ENCODE data around the gene HDAC5. TPM values are rescaled to one million over a fixed set of nuclear protein-coding genes. Genes with fewer than 3 reads are reported as not detected.
A peak's percentile ranks its signal among the peaks of the same experiment; 100 is the strongest.
"Not testable (repeated sequence)": the region's sequence is repeated elsewhere in the genome, so short reads cannot be mapped to it uniquely, and the experiment has no call there.

The HDAC5 gene
- total and polyA plus RNA-seq, 2 donors = 26.9 to 43.3 TPM

DNA sequence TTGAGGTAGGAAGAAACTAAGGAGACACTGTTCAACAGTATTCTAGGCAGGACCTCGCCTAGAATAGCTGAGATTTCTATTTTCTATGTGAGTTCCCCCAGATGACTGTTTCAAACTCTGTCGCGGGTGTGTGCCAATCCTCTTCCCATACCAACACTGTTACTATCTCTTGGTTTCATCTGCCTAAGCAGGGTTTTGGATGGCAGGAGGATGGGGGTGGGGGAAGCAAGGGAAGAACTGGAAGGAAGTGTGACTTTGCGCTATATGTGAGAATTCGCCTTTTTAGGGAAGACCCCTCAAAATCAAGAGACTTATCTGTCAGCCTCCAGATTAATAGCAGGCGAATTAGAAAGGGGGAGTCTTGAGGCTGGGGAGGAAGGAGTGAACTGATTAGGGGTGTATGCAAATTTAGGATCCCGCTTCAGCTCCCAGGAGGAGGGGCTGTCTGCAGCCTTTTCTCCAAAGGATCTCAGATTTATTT is 53.4 kb downstream of the HDAC5 start:
- Histone ChIP-seq H3K36me3 (ENCODE audit: insufficient read depth) (no peaks in the 10 kb centered on the region), H3K4me1 (ENCODE audit: insufficient read depth) (peaks cover 3% of the 10 kb centered on the region), H3K4me3 (ENCODE audit: low read depth, low read length) (peak overlapping the region; percentile 45), H3K27ac (ENCODE audit: low read depth) (peak overlapping the region; percentile 65)
- DNase-seq (ENCODE audit: extremely low spot score) = no peak
- WGBS = 15% methylated on average over 7 of the region's 7 CpGs

DNA sequence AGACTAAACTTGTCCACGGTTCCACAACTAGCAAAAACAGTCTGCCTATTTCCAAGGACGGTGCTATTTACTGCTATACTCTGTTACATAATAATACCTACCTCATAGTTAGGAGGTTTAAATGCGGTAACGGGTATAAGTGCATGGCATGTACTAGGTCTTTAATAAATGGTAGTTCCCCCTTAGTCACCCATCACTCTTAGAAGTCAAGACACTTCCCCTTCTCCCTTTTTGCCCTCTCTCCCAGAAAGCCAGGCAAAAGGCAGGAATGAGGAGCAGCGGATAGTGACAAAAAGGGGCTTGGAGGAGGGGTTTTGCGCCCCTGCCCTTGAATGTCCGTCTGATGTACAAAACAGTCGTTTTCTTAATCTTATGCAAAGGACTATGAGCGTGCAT is 55.9 kb downstream of the HDAC5 start:
- no peak overlapping the region for H3K4me3 ChIP-seq (ENCODE audit: low read depth, low read length)
- H3K27ac ChIP-seq (ENCODE audit: low read depth) = no peak overlapping the region
- H3K4me1 ChIP-seq (ENCODE audit: insufficient read depth) = peaks cover 3% of the 10 kb centered on the region
- 87% methylated on average over 9 of the region's 9 CpGs for WGBS
- DNase-seq (ENCODE audit: extremely low spot score) = no peak
- H3K36me3 ChIP-seq (ENCODE audit: insufficient read depth) = no peaks in the 10 kb centered on the region

DNA sequence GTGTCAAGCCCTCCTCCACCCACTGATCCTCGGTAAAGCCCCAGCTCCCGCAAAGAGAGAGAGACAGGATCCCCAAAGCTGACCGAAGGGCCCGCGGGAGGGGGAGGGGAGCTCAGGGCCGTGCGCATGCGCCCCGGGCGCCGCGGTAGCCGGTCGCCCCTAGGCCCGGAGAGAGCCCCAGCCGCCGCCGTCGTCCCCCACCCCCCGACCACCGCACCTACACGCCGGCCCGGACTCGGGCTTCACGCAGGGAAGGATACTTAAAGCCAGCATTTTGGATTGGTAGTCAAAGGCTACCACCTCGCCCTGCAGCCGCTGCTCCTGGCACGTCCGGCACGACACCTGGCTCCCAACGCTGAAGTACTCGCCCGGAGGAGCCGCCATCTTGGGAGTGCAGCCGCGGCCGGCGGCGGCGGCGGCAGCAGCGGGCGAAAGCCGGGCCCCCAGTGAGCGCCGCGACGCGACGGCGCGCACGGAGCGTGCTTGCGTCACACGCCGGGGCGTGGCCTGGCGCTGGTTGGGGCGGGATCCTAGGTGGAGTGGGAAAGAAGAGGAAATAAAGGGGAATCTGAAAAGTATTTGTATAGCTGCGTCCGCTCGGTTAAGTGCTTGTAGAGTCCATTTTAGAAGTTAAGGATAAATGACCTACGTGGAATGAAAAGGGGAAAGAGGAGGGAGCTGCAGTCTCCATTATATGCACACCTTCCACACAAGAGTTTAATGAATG is 57.1 kb downstream of the HDAC5 start, which contains the start of gene LSM12:
Gene LSM12 (minus strand): TSS at position 468 of the 727 bp plus-strand sequence. CDS start 84 bp downstream, at position 384.
- WGBS = under 1% methylated on average over 65 of the region's 65 CpGs
- Histone ChIP-seq H3K4me3 (ENCODE audit: low read depth, low read length) (peak within 1 kb of the TSS; percentile 82), H3K27ac (ENCODE audit: low read depth) (peak within 1 kb of the TSS; percentile 92), H3K36me3 (ENCODE audit: insufficient read depth) (no peaks in the 10 kb centered on the region), H3K4me1 (ENCODE audit: insufficient read depth) (no peaks in the 10 kb centered on the region)
- peak; percentile 60 for DNase-seq (ENCODE audit: extremely low spot score)

DNA sequence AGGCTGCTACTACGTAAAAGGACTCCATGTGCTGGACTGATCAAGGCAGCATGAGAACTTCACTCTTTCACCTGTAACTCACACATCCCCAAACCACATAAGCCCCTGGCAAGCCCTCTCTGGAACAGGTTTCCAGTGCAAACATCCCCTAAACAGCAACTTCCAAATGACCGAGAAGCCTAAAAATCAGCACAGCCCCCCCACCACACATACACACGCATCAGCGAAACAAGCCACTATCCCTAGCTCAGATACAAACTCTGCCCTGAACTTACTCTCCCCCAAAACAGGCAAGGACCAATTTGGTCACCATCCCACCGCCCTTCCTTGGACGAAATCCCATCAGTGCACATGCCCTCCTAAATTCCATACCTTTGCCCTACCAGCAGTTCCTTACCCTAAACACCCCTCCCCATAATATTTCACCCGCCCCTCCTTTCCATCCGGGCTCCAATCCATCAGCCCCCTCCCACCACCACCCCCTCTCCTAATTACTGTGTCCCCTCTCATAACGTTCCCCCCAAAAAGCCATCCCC is 57.7 kb downstream of the HDAC5 start:
- peak overlapping the region; percentile 82 for H3K4me3 ChIP-seq (ENCODE audit: low read depth, low read length)
- peak overlapping the region; percentile 92 for H3K27ac ChIP-seq (ENCODE audit: low read depth)
- H3K36me3 ChIP-seq (ENCODE audit: insufficient read depth) = no peaks in the 10 kb centered on the region
- 2% methylated on average over 9 of the region's 9 CpGs for WGBS
- DNase-seq (ENCODE audit: extremely low spot score) = no peak
- no peaks in the 10 kb centered on the region for H3K4me1 ChIP-seq (ENCODE audit: insufficient read depth)

DNA sequence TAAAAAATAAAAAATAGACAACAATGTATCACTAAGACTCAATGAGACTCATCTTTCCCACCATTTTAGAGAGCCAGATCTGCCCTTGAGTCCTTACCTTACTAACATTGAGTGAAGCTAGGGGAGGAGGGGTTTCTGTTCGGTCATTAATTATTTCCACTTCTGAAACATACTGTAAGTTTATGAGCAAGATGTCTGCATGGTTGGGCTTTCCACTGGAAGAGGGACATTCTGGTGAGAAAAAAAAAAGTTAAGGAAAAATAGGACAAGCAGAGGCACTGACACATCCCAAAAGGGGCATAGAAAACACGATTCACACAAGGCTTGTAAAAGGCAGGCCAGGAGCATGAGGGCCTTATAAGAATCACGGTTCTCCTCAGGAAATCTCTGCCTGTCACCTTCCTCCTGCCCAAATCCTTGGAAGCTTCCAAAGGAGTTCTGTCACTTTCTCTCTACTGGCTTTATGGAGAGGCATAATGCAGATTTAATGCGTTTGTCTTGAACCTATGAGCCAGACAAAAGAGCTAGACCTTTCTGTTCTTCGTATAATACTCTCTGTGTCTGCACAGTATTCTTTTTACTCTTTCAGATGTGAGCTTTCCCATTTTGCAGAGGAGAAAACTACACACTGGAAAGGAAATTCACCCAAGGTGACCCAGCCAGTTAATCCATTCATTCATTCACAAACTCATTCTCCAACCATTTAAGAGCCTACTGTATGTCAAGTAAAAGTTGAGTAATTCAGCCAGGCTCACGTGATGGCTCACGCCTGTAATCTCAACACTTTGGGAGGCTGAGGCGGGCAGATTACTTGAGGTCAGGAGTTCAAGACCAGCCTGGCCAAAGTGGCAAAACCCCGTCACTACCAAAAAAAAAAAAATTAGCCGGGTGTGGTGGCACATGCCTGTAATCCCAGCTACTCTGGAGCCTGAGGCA is 59.5 kb downstream of the HDAC5 start:
- Histone ChIP-seq H3K4me1 (ENCODE audit: insufficient read depth) (no peaks in the 10 kb centered on the region), H3K36me3 (ENCODE audit: insufficient read depth) (no peaks in the 10 kb centered on the region), H3K27ac (ENCODE audit: low read depth) (no peak overlapping the region), H3K4me3 (ENCODE audit: low read depth, low read length) (no peak overlapping the region)
- 69% methylated on average over 10 of the region's 10 CpGs for WGBS
- no peak for DNase-seq (ENCODE audit: extremely low spot score)

DNA sequence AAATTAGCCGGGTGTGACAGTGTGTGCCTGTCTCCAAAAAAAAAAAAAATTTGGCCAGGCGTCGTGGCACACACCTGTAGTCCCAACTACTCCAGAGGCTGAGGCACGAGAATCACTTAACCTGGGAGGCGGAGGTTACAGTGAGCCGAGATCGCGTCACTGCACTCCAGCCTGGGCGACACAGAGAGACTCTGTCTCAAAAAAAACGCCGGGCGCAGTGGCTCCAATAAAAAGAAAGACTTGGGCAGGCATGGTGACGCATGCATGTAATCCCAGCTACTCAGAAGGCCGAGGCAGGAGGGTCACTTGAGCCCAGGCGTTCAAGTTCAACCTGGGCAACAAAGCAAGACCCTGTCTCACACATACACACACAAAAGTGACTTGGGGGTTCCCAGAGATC is 60.6 kb downstream of the HDAC5 start:
- H3K4me3 ChIP-seq (ENCODE audit: low read depth, low read length) = no peak overlapping the region
- H3K36me3 ChIP-seq (ENCODE audit: insufficient read depth) = peaks cover 1% of the 10 kb centered on the region
- DNase-seq (ENCODE audit: extremely low spot score) = no peak
- 94% methylated on average over 15 of the region's 15 CpGs for WGBS
- H3K27ac ChIP-seq (ENCODE audit: low read depth) = no peak overlapping the region
- no peaks in the 10 kb centered on the region for H3K4me1 ChIP-seq (ENCODE audit: insufficient read depth)

DNA sequence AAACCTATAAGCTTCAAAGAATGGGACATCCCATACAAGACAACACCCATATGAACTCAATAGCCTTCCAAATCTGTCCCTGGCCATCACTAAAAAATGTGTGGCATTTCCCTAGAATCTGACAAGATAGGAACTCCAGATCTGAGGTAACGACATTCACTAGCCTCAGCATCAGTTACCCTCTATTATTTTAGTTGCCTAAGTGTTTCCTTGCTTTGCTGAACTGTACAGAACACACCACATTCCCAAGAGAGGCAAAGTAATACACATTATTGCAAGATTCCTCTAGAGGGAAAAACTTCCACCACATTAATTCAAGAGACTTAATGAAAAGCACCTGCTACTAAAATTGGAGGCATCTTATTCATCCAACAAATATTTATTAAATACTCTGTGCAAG is 62.0 kb downstream of the HDAC5 start:
- Histone ChIP-seq H3K4me1 (ENCODE audit: insufficient read depth) (no peaks in the 10 kb centered on the region), H3K36me3 (ENCODE audit: insufficient read depth) (peaks cover 1% of the 10 kb centered on the region), H3K4me3 (ENCODE audit: low read depth, low read length) (no peak overlapping the region), H3K27ac (ENCODE audit: low read depth) (no peak overlapping the region)
- no peak for DNase-seq (ENCODE audit: extremely low spot score)
- WGBS = 60% methylated on average over 1 of the region's 1 CpG

DNA sequence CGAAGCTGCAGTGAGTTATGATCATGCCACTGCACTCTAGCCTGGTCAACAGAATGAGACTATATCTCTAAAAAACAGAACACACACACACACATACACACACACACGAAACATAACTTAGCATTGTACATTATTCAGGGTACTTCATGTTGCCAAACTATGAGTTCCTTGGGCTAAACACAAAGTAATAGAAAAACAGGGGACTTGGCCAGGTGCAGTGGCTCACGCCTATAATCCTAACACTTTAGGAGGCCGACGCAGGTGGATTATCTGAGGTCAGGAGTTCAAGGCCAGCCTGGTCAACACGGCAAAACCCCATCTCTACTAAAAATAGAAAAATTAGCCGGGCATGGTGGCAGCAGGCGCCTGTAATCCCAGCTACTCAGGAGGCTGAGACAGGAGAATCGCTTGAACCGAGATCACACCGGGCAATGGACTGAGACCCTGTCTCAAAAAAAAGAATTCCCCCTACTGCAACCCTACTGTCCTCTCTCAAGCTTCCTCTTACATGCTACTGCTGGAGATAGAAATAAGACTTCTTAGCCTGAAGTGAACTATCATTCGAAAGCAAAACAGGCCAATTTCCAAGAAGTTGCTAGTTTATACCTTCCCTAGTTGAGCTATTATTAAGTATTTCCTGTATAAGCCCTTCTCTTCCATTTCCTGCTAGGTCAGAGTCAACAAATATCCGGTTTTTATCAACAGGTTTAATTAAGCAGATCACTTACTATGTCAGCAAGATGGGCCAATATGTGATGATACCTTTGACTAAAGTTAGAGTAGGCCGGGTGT is 64.1 kb downstream of the HDAC5 start:
- no peak overlapping the region for H3K4me3 ChIP-seq (ENCODE audit: low read depth, low read length)
- 84% methylated on average over 14 of the region's 14 CpGs for WGBS

DNA sequence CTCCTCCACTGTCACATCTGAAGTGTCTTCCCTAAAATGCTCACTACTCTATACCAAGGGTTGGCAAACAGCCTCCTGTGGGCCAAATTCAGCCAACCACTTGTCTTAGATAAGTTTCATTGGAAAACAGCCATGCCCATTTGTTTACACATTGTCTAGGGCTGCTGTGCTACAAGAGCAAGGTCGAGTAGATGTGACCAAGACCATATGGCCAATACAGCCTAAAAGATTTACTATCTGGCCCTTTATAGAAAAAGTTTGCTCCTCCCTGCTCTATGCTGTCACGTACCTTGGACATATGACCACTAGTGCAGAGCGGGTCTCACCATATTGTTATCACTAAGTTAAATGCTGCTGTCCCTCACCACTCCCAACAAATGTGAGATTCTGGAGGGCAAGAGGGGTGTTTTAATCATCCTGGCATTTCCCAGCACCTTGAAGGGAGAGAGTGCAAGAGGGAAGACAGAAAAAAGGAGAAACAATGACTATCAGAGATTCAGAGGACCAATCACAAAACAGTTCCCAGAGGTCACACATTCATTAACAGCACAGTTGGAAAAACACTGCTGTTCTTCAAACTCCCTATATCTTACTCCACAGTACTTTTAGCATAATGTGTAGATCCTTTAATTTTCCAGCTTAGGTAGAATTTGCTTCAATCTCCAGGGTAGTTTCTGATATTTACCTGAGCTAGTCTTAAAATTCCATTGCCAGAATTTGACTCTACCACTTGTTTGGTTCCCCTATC is 70.1 kb downstream of the HDAC5 start:
- no peak overlapping the region for H3K4me3 ChIP-seq (ENCODE audit: low read depth, low read length)
- H3K27ac ChIP-seq (ENCODE audit: low read depth) = no peak overlapping the region
- H3K36me3 ChIP-seq (ENCODE audit: insufficient read depth) = peaks cover 3% of the 10 kb centered on the region
- no peaks in the 10 kb centered on the region for H3K4me1 ChIP-seq (ENCODE audit: insufficient read depth)
- DNase-seq (ENCODE audit: extremely low spot score) = no peak
- 34% methylated on average over 3 of the region's 3 CpGs for WGBS

More for the DNA sequence above, 64.1 kb downstream of the HDAC5 start:
- Histone ChIP-seq H3K27ac (ENCODE audit: low read depth) (no peak overlapping the region), H3K4me1 (ENCODE audit: insufficient read depth) (no peaks in the 10 kb centered on the region), H3K36me3 (ENCODE audit: insufficient read depth) (peaks cover 3% of the 10 kb centered on the region)
- DNase-seq (ENCODE audit: extremely low spot score) = no peak

DNA sequence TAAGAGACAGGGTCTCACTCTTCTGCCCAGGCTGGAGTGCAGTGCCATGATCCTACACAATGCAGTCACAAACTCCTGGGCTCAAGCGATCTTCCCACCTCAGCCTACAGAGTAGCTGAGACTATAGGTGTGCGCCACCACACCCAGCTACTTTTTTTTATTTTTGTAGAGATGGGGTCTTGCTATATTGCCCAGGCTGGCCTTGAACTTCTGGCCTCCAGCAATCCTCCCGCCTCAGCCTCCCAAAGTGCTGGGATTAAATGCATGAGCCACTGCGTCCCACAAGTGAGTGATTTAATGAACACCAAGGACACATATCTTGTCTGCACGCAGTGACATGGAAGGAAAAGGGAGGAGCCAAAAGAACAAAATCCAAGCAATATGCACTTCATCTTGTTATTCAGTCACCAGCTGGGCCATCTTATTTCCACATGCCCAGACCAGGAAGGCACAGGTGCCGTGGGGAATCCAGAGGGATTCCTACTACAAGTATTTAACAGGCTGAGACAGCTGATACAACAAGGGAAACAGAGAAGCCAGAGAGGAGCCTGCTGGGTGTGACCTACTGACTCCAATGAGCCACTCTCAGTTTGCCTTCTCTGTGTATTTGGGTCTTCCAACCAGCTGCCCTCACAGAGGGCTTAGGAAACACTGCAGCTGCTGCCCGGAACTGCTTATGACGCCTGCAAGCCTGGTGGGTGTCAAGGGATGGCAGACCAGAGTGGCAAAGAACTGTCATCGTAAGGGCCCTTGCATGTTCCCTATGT is 74.0 kb downstream of the HDAC5 start:
- Histone ChIP-seq H3K27ac (ENCODE audit: low read depth) (no peak overlapping the region), H3K4me1 (ENCODE audit: insufficient read depth) (no peaks in the 10 kb centered on the region), H3K4me3 (ENCODE audit: low read depth, low read length) (no peak overlapping the region), H3K36me3 (ENCODE audit: insufficient read depth) (peaks cover 2% of the 10 kb centered on the region)
- 93% methylated on average over 9 of the region's 9 CpGs for WGBS
- DNase-seq (ENCODE audit: extremely low spot score) = no peak

DNA sequence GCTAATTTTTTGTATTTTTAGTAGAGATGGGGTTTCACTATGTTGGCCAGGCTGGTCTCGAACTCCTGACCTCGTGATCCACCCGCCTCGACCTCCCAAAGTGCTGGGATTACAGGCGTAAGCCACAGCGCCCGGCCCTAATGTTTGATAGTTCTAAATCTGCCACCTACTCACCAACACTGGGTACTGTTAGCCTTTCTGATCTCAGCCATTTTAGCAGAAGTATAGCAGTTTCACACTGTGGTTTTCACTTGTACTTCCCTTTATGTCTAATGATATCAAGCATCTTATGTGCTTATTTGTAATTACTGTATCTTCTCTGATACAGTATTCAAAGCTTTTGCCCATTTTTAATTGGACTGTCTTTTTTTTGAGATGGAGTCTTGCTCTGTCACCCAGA is 76.5 kb downstream of the HDAC5 start:
- H3K4me3 ChIP-seq (ENCODE audit: low read depth, low read length); H3K27ac ChIP-seq (ENCODE audit: low read depth); H3K4me1 ChIP-seq (ENCODE audit: insufficient read depth); H3K36me3 ChIP-seq (ENCODE audit: insufficient read depth); DNase-seq (ENCODE audit: extremely low spot score): not testable (repeated sequence)
- 99% methylated on average over 7 of the region's 7 CpGs for WGBS

DNA sequence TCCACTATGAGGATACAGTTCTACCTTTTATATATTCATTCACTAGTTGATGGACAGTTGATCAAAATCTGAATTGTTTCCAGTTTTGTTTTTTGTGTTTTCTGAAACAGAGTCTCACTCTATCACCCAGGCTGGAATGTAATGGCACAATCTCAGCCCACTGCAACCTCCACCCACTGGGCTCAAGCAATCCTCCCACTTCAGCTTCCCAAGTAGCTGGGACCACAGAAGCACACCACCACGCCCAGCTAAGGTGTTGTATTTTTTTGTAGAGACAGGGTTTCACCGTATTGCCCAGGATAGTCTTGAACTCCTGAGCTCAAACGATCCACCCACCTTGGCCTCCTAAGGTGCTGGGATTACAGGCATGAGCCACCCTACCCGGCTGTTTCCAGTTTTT is 78.0 kb downstream of the HDAC5 start:
- Histone ChIP-seq H3K4me3 (ENCODE audit: low read depth, low read length) (no peak overlapping the region), H3K4me1 (ENCODE audit: insufficient read depth) (no peaks in the 10 kb centered on the region), H3K27ac (ENCODE audit: low read depth) (no peak overlapping the region), H3K36me3 (ENCODE audit: insufficient read depth) (no peaks in the 10 kb centered on the region)
- WGBS = 91% methylated on average over 4 of the region's 4 CpGs
- DNase-seq (ENCODE audit: extremely low spot score) = no peak

Data from urinary bladder (tissue), 4 donors.